Stimulated activated CD4-positive, alpha-beta T cell treated with anti-CD3 and anti-CD28 coated beads, Interleukin-2, amount 100 ng/mL, for 24 hours (primary cell): ENCODE measurements around the gene AVPR2.

Experiments used
- DNase-seq, 2 donors: peaks; one replicate each; pipeline ENCODE4 v3.0.0-alpha.2; 2020

AVPR2 gene

GRCh38 chrX:153903991-153904957 is at the start of gene AVPR2:
Gene AVPR2, plus strand, starts transcription at chrX:153904673. Its CDS starts 473 bp downstream, at chrX:153905146.
- no peak for DNase-seq

DNA sequence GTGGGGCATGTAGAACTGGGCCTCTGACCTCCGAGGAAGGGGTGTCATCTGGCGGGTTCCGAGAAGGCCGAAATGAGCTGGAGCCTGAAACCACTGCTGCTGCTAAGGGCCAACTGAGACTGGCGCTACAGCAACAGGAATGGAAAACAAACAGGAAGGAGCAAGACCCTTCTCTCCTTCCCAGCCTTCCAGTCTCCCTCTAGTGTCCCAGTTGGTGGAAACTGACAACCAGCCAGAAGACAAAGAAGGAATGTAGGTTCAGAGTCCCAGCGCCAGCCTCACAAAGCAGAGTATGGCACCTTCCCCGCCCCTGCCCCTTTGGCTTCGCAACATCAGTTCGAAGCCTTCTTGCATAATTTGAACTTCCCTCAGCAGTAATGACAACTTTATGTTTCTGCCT is 49.8 kb upstream of the AVPR2 start:
- no peak for DNase-seq

DNA sequence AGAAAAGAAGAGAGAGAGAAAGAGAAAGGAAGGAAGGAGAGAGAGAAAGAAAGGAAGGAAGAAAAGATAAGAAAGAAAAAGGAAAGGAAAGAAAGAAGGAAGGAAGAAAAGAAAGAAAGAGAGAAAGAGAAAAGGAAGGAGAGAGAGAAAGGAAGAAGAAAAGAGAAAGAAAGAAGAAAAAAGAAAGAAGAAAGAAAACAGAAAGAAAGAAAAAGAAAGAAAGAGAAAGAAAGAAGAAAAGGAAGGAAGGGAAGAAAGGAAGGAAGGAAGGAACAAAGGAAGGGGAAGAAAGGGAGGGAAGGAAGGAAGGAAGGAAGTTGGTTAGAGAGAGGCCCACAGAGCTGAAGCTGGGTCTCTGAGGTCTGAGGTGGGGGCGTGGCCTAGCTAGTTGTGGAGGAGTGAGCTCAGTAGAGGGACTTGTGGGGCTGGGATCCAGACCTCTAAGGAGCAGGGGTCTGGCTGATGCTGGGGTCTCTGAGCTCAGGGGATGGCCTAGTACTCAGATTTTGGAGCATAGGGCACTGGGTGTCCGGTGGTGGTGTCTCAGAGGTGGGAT is 47.0 kb upstream of the AVPR2 start:
- no peak for DNase-seq

DNA sequence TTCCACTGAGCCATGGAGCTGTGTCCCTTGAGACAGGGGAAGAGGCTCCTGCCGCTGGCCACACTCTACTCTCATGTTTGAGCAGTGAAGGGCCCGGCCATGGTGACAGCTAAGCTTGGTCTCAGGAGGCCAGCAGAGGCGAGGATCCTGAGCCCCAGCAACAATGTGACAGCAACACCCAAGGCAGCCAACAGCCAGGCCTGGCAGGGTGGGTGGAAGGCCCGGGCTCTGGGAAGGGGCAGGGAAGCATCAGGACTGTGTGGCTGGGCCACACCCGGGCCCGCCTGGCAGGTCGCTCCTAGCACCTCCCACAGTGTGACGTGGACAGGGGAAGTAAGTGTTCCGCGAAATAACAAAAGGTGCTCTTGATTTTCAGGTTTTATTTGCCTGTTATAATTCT is 43.3 kb upstream of the AVPR2 start:
- no peak for DNase-seq

GRCh38 chrX:153861733-153862310 is 42.7 kb upstream of the AVPR2 start:
- DNase-seq: no peak

- no peak for DNase-seq
Measured at GRCh38 chrX:153862369-153863250, 41.9 kb upstream of the AVPR2 start.

DNA sequence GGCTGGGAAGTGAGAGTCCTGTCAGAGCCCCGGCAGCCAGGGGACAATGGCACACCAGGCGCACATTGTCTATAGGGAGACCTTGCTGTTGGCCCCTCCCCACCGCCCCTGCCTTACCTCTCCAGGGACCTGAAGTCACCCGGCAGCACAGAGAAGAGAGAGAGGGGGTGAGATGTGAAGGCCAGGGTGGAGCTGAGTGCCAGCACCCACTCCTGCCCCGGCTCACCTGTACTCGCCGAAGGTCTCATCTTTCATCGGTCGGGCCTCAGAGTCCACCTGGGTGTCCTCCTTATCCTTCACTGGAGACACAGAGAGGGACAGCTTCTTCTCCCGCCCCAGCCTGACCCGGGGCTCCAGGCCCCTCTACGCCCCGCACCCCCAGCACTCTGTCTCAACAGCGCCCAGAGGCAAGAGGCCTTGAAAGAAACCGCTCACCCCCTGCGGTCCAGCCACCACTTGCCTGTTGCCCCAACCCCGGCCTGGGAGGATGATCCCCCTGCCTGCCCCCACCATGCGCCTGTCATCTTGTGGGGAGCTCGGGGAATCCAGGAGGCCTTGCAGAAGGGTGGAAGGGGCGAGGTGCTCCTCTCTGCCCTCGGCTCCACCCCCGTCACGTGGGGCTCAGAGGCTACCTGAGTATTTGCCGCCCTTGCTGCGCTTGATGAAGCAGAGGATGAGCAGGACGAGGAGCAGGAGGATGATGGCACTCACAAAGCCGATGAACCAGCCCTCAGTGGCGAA is 41.1 kb upstream of the AVPR2 start:
- no peak for DNase-seq

DNA sequence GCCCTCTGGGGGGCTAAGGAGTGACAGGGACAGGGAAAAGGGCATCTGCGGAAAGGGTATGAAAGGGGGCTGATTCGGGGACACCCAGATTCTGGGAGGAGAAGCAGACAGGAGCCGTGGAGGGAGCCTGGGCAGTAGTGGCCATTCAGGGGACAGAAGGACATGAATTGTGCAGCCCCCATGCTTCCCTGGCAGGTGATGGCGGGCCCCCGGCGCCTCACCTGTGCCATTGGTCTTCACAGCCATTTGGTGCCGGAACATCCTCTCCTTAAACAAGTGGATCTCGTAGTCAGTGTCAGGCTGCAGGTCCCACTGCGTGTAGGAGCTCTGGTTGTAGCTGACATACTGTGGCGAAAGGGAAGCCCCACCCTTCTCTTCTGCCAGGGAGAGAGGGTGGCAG is 40.4 kb upstream of the AVPR2 start:
- no peak for DNase-seq

- DNase-seq: no peak
Measured at GRCh38 chrX:153864561-153865320, 39.7 kb upstream of the AVPR2 start.

DNA sequence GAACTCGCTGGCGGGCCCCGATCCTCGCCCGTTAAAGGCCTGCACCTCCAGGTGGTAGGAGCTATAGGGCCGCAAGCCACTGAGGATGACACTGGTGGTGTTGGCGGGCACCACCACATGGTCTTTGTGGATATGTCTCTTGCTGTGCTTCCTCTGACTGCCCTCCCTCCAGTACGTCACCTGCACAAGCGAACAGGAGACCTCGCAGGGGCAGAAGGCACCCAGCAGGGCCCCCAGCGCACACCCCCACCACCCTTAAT is 39.2 kb upstream of the AVPR2 start:
- DNase-seq: no peak

DNA sequence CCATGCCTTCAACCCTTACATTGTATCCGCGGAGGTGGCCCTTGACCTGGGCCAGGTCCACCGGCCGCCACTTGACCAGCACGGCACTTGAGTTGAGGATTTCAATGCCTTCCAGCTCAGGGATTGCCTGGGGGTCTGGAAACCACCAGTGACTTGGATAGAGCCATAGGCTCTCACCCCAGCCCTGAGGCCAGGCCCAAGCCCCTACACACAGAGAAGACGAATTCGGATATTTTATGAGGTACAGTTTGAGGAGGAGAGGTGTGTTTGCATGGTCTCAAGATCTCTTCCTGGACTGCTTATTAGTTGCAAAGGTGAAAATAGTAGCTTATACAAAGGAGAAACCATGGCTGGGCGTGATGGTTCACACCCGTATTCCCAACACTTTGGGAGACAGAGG is 38.8 kb upstream of the AVPR2 start:
- DNase-seq: no peak

DNA sequence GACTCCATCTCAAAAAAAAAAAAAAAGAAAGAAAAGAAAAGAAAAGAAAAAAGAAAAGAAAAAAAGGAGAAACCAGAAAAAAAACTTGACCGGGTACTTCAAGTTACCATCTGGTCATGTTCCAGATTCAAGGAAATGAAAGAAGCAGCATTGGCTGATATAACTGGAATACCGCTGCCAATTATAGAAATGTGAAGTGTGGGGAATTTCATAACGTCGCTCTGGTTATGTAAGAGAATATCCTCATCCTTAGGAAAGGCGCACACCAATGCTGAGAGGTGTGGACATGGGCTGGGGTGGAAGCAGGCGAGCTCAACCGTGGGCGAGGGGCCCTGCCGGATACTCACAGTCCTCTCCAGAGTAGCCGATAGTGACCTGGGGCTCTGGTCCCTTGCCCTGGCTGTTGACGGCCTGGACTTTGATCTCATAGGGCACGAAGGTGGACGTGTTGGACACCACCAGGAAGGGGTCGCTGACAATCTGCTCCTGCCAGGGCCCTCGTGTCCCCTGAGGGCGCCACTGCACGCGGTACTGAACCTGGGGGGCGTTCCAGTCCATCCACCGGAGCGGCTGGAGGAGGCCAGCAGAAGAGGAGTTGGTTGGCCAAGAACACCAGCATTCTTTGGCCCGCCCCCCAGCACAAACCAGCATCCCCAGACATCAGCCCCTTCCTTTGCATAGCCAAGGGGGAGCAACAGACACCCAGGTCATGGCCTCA is 38.0 kb upstream of the AVPR2 start:
- DNase-seq: no peak

GRCh38 chrX:153867139-153867538 is 37.3 kb upstream of the AVPR2 start:
- no peak for DNase-seq

DNA sequence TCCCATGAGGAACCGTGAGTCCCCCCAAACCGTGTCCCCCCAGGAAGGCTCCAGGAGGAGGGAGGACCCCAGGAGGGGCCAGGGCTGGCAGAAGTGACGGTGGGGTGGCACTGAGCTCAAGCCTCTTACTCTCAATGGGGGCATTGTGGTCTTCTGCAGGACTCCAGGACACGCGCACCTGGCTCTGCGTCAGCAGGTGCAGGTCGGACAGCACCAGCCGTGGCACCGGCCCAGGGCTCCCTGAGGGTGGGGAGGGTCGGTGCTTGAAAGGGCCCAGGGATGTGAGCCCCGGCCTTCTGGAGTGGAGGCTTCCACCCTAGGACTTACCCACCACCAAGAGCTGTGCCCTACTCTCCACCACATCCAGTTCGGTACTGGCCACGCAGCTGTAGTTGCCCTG is 36.8 kb upstream of the AVPR2 start:
- DNase-seq: no peak

GRCh38 chrX:153868576-153869472 is 35.6 kb upstream of the AVPR2 start:
- DNase-seq: no peak

- no peak for DNase-seq
Measured at GRCh38 chrX:153869473-153870287, 34.8 kb upstream of the AVPR2 start.

DNA sequence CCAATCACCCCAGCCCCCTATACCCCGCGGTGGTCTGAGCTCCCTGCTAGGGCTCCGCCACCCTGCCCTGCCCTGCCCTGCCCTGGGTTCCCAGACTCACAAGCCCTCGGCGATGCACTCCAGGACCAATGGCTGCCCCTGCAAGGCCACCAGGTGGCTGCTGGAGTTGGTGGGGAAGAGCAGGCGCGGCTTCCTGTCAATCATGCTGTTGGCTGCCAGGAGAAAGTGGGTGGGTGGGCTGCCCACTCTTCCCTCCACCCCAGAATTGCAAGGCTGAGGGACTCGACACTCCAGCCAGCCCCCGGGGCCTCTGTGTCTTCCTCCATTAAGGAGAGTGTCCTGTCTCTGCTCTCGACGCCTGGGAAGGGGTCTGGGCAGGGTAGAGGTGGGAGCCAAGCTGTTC is 34.2 kb upstream of the AVPR2 start:
- DNase-seq: no peak

DNA sequence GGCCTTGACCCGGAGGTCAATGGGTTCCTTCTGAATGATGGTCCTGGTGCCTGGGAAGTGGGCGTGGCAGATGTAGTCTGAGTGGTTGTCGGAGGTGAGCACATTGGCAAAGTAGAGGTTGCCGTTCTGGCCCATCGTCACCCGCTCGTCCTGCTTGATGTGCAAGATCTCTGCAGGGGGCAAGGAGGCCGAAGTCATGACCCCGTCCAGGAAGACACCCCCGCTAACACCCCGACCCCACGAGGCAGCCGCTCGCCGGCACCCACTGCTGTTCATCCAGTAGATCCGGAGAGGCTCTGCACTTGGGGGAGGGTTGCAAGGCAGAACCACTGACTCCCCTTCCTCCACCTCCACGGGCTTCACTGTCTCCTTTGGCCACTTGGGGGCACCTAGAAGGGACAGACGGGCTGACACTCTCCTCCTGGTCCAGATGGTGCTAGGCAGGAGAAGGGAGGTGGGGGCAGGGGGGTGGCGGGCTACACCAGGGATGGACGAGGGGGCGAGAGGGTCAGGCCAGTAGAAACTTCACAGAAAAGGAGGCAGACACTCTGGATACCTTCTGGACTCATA is 33.6 kb upstream of the AVPR2 start:
- no peak for DNase-seq

- no peak for DNase-seq
Measured at GRCh38 chrX:153871451-153871850, 33.0 kb upstream of the AVPR2 start.
